ENCODE measurements around the gene CGN. TPM values are rescaled to one million over a fixed set of nuclear protein-coding genes. Genes with fewer than 3 reads are reported as not detected.

CGN gene
- total and polyA plus RNA-seq, 2 experiments from 2014 or later: 11.8 to 37.0 TPM

GRCh38 chr1:151541752-151542151 lies 30.6 kb downstream of the CGN start (continued):
- TF ChIP-seq, protein P1, sequence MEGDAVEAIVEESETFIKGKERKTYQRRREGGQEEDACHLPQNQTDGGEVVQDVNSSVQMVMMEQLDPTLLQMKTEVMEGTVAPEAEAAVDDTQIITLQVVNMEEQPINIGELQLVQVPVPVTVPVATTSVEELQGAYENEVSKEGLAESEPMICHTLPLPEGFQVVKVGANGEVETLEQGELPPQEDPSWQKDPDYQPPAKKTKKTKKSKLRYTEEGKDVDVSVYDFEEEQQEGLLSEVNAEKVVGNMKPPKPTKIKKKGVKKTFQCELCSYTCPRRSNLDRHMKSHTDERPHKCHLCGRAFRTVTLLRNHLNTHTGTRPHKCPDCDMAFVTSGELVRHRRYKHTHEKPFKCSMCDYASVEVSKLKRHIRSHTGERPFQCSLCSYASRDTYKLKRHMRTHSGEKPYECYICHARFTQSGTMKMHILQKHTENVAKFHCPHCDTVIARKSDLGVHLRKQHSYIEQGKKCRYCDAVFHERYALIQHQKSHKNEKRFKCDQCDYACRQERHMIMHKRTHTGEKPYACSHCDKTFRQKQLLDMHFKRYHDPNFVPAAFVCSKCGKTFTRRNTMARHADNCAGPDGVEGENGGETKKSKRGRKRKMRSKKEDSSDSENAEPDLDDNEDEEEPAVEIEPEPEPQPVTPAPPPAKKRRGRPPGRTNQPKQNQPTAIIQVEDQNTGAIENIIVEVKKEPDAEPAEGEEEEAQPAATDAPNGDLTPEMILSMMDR (conservative IDR thresholded peaks at IDR 0.05; ENCODE audit: low read depth in 2 of 2): no peak

- no peaks in the 10 kb centered on the region for H3F3A ChIP-seq (replicated peaks; ENCODE audit: low read depth)
- peaks cover 6% of the 10 kb centered on the region; the same call in 1 of the 2 replicates for H4K20me1 ChIP-seq (replicated peaks; ENCODE audit: insufficient read depth)
- H3K36me3 ChIP-seq (ENCODE audit: insufficient read depth): peaks cover 7% of the 10 kb centered on the region; the same call in 1 of the 2 replicates
- no peak overlapping the region for H3K4me2 ChIP-seq
- Mint-ChIP-seq H3K4me3 (0 out of 3 replicates have a peak overlapping the region, but pooled peaks have one; percentile 18), H3K9me3 (no peaks in the 10 kb centered on the region; the same call in 2 of the 3 replicates), H3K4me1 (peaks cover 33% of the 10 kb centered on the region), H3K27me3 (ENCODE audit: insufficient read depth, low read depth, poor library complexity) (peaks cover 16% of the 10 kb centered on the region), H3K36me3 (ENCODE audit: low read depth) (peaks cover 6% of the 10 kb centered on the region), H3K27ac (no peak overlapping the region)
- TF ChIP-seq CREB1 (CRISPR knock-in tag; IDR thresholded peaks at IDR 0.05; ENCODE audit: low read depth) (no peak), EZH2 (IDR thresholded peaks at IDR 0.05; ENCODE audit: low read depth, unreplicated experiment) (no peak), STAT1 (IDR thresholded peaks at IDR 0.05; ENCODE audit: unreplicated experiment) (no peak), NANOG (IDR thresholded peaks at IDR 0.05; ENCODE audit: borderline replicate concordance) (no peak), ZNF114 (CRISPR knock-in tag; IDR thresholded peaks at IDR 0.05) (no peak)
- TF ChIP-seq, protein P2, sequence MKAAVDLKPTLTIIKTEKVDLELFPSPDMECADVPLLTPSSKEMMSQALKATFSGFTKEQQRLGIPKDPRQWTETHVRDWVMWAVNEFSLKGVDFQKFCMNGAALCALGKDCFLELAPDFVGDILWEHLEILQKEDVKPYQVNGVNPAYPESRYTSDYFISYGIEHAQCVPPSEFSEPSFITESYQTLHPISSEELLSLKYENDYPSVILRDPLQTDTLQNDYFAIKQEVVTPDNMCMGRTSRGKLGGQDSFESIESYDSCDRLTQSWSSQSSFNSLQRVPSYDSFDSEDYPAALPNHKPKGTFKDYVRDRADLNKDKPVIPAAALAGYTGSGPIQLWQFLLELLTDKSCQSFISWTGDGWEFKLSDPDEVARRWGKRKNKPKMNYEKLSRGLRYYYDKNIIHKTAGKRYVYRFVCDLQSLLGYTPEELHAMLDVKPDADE (IDR thresholded peaks at IDR 0.05): no peak
- TF ChIP-seq, protein P3, sequence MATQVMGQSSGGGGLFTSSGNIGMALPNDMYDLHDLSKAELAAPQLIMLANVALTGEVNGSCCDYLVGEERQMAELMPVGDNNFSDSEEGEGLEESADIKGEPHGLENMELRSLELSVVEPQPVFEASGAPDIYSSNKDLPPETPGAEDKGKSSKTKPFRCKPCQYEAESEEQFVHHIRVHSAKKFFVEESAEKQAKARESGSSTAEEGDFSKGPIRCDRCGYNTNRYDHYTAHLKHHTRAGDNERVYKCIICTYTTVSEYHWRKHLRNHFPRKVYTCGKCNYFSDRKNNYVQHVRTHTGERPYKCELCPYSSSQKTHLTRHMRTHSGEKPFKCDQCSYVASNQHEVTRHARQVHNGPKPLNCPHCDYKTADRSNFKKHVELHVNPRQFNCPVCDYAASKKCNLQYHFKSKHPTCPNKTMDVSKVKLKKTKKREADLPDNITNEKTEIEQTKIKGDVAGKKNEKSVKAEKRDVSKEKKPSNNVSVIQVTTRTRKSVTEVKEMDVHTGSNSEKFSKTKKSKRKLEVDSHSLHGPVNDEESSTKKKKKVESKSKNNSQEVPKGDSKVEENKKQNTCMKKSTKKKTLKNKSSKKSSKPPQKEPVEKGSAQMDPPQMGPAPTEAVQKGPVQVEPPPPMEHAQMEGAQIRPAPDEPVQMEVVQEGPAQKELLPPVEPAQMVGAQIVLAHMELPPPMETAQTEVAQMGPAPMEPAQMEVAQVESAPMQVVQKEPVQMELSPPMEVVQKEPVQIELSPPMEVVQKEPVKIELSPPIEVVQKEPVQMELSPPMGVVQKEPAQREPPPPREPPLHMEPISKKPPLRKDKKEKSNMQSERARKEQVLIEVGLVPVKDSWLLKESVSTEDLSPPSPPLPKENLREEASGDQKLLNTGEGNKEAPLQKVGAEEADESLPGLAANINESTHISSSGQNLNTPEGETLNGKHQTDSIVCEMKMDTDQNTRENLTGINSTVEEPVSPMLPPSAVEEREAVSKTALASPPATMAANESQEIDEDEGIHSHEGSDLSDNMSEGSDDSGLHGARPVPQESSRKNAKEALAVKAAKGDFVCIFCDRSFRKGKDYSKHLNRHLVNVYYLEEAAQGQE (IDR thresholded peaks at IDR 0.05; ENCODE audit: unreplicated experiment): no peak
- TF ChIP-seq, protein P4, sequence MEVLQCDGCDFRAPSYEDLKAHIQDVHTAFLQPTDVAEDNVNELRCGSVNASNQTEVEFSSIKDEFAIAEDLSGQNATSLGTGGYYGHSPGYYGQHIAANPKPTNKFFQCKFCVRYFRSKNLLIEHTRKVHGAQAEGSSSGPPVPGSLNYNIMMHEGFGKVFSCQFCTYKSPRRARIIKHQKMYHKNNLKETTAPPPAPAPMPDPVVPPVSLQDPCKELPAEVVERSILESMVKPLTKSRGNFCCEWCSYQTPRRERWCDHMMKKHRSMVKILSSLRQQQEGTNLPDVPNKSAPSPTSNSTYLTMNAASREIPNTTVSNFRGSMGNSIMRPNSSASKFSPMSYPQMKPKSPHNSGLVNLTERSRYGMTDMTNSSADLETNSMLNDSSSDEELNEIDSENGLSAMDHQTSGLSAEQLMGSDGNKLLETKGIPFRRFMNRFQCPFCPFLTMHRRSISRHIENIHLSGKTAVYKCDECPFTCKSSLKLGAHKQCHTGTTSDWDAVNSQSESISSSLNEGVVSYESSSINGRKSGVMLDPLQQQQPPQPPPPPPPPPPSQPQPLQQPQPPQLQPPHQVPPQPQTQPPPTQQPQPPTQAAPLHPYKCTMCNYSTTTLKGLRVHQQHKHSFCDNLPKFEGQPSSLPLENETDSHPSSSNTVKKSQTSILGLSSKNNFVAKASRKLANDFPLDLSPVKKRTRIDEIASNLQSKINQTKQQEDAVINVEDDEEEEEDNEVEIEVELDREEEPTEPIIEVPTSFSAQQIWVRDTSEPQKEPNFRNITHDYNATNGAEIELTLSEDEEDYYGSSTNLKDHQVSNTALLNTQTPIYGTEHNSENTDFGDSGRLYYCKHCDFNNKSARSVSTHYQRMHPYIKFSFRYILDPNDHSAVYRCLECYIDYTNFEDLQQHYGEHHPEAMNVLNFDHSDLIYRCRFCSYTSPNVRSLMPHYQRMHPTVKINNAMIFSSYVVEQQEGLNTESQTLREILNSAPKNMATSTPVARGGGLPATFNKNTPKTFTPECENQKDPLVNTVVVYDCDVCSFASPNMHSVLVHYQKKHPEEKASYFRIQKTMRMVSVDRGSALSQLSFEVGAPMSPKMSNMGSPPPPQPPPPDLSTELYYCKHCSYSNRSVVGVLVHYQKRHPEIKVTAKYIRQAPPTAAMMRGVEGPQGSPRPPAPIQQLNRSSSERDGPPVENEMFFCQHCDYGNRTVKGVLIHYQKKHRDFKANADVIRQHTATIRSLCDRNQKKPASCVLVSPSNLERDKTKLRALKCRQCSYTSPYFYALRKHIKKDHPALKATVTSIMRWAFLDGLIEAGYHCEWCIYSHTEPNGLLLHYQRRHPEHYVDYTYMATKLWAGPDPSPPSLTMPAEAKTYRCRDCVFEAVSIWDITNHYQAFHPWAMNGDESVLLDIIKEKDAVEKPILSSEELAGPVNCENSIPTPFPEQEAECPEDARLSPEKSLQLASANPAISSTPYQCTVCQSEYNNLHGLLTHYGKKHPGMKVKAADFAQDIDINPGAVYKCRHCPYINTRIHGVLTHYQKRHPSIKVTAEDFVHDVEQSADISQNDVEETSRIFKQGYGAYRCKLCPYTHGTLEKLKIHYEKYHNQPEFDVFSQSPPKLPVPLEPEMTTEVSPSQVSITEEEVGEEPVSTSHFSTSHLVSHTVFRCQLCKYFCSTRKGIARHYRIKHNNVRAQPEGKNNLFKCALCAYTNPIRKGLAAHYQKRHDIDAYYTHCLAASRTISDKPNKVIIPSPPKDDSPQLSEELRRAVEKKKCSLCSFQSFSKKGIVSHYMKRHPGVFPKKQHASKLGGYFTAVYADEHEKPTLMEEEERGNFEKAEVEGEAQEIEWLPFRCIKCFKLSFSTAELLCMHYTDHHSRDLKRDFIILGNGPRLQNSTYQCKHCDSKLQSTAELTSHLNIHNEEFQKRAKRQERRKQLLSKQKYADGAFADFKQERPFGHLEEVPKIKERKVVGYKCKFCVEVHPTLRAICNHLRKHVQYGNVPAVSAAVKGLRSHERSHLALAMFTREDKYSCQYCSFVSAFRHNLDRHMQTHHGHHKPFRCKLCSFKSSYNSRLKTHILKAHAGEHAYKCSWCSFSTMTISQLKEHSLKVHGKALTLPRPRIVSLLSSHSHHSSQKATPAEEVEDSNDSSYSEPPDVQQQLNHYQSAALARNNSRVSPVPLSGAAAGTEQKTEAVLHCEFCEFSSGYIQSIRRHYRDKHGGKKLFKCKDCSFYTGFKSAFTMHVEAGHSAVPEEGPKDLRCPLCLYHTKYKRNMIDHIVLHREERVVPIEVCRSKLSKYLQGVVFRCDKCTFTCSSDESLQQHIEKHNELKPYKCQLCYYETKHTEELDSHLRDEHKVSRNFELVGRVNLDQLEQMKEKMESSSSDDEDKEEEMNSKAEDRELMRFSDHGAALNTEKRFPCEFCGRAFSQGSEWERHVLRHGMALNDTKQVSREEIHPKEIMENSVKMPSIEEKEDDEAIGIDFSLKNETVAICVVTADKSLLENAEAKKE (CRISPR knock-in tag; IDR thresholded peaks at IDR 0.05): no peak
- DNase-seq (ENCODE audit: low spot score): no peak
- 0 out of 2 replicates have a peak, but pooled peaks cover 6% of the 10 kb centered on the region for H3K27me3 ChIP-seq (ENCODE audit: insufficient read depth)
- H3K4me3 ChIP-seq: no peak overlapping the region
- peaks cover 17% of the 10 kb centered on the region for H3K4me1 ChIP-seq (ENCODE audit: insufficient read depth)
- no peak overlapping the region for H3K27ac ChIP-seq (ENCODE audit: low read depth)
- ATAC-seq: no peak
- no peak overlapping the region for H2AFZ ChIP-seq
- no peaks in the 10 kb centered on the region for H3K9me2 ChIP-seq (ENCODE audit: insufficient read depth)
- peaks cover 42% of the 10 kb centered on the region for H3K79me2 ChIP-seq (replicated peaks; ENCODE audit: insufficient read depth)
These were observed 31.5 kb downstream of the CGN start for GRCh38 chr1:151542710-151543129.

Data from GM23338 (cell line).